Right renal cortex interstitium (tissue), 3 donors: ENCODE results near the gene ATP6V1E1. TPM values are rescaled to one million over a fixed set of nuclear protein-coding genes. Genes with fewer than 3 reads are reported as not detected.

ENCODE experiments used
- DNase-seq, 3 donors: peaks; one replicate each; pipeline ENCODE4 v3.0.0-alpha.2; 2013; ENCODE audit warnings: low read depth in 3 of 3, low spot score in 2 of 3
- polyA plus RNA-seq, 3 donors: library from polyadenylated mRNA; unstranded; fragments of 120-200 nt; gene quantifications; one replicate each; pipeline ENCODE4 v1.2.1, GENCODE V29; 2013; ENCODE audit not compliant: insufficient read length in 3 of 3

The ATP6V1E1 gene
- polyA plus RNA-seq, 3 donors = 160 to 168 (median 164) TPM

DNA sequence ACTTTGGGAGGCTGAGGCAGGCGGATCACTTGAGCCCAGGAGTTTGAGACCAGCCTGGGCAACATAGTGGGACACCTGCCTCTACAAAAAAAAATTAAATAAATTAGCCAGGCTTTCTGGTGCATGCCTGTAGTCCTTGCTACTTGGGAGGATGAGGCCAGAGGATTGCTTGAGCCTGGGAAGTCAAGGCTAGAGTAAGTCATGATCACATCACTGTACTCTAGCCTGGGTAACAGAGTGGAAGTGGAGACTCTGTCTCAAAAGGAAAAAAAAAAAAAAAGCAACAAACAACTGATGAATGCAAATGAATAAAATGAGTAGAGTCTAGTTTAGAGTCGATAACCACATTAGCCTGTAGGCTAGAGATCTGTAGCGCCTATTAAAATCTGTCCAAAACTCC lies 6.1 kb upstream of the ATP6V1E1 start:
- no peak for DNase-seq

DNA sequence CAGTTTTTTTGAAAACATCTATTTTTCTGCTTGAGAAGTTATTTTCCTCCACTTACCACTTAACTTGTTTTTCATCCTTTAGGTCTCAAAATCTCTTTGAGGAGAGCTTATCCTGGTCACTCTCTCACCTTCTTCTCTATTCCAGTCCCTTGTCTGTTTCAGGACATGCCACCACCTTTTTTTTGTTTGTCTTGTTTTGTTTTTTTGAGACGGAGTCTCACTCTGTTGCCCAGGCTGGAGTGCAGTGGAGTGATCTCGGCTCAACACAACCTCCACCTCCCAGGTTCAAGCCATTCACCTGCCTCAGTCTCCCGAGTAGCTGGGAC lies 5.4 kb upstream of the ATP6V1E1 start:
- no peak for DNase-seq

DNA sequence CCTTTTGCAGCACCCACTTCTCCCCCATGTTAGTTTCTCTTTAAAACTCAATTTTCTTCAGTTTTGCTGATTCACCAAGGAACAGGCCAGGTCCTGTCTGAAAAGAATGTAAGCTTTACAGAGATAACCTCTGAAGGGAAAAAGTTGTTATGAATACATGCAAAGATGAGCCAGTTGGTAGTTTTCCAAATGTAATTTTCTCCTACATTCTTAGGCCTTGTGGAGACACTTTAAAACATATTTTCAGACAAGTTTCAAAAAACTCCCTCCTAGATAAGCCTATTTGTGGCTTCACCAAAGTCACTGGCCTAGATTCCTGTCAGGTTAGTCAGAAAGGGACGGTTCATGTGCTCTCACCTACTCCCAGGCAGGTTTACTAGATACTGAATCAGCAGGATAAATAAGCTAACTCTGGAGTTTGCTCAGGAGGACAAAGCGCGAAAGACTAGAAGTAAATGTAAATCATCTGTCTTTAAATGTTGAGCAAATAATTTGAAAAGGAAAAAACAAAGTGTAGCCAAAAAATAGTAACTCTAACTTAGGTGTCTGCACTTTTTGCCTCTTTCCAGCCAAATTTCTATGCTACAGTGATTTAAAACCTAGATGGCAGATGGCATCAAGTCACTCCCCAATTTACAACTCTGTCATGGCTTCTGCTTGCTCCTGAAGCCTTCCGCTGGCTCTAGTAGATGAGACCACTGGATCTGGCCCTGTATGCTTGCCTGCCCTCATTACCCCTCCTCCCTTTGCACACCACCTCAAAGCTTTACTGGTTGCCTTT lies 4.9 kb upstream of the ATP6V1E1 start:
- no peak for DNase-seq

- no peak for DNase-seq
Observed at GRCh38 chr22:17631076-17631565, 2.6 kb upstream of the ATP6V1E1 start.

GRCh38 chr22:17629641-17630040 lies 1.1 kb upstream of the ATP6V1E1 start:
- no peak for DNase-seq

DNA sequence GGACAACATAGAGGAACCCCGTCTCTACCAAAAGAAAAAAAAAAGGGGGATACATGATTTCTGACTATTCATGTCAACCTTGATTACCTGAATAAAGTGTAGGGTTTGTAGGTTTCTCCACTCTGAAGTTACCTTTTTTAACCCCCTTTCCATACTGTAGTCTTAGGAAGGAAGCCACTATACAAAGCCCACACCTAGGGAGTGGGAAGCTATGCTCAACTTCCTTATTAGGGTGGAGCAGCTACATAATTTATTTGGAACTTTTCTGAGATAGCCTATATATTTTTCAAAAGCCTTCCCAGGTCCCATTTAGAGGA lies 582 bp upstream of the ATP6V1E1 start:
- DNase-seq = no peak

- DNase-seq = no peak
Observed at GRCh38 chr22:17627961-17628405, 566 bp downstream of the ATP6V1E1 start.

DNA sequence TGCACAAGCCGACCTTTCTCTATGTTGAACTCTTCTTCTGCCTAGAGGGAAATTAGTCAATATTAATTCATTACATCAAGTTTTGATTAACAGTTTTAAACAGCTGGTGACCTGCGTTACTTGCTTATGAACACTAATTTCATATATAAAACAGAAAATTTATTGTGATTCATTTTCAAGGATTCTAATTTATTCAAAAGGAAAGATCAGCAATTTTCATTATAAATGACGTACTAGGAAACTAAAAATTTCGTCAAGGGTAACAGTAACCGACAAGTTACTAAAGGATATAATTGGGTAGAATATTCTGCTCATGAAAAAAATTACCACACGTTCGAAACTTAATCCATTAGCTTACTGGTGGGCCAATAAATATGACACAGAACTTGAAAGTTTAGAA lies 15.3 kb downstream of the ATP6V1E1 start:
- DNase-seq = no peak

DNA sequence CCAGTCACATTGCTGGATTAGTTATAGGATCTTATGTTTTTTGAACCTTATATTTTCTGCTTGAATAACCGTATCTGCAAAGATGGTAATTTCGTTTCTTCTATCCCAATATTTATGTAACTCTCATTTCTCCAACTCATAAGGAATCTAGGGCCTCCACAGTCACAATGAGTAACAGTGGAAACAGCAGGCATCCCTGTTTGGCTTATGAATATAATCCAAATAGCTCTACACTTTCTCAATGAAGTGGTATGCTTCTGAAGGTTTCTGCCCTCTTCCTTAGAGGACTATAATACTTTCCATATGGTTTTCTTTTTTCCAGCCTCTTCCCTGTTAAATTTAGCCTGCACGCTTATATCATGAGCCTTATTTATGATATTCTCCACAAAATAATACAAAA lies 16.5 kb downstream of the ATP6V1E1 start:
- DNase-seq = no peak

- no peak for DNase-seq
Observed at GRCh38 chr22:17607891-17608521, 20.5 kb downstream of the ATP6V1E1 start.

DNA sequence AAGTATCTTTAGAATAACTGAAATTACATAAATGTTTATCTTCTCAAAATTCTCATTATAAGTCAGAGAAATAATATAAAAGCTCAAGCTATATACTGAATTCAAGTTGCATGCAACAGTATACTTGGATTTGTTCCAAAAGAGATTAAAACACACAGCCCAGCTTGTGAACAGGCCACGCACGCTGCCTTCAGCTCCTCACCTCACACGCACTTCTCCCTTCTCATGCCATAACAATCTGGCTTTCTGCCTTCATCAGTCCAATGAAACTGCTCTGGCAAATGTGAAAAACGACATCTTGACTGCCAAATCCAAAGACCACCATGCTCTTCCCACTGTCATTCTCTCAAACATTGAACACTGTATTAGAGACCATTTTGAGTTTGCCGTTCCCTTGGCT lies 22.1 kb downstream of the ATP6V1E1 start:
- no peak for DNase-seq

DNA sequence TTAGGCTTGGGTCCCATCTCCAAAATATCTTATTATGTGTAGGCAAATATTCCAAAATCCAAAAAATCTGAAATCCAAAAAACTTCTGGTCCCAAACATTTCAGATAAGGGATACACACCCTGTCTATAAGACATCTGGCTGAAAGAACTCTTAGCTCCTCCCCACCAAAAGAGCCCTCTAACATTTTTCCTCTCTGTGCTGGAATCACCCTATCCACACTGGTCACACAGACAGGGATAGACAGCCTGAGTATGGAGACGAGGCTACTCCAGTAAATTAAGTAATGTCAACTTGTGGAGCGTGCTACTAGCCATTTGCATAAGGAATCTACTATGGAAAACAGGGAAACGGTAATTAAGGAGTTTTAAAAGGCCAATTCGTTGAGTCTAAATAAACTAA lies 24.9 kb downstream of the ATP6V1E1 start:
- no peak for DNase-seq

DNA sequence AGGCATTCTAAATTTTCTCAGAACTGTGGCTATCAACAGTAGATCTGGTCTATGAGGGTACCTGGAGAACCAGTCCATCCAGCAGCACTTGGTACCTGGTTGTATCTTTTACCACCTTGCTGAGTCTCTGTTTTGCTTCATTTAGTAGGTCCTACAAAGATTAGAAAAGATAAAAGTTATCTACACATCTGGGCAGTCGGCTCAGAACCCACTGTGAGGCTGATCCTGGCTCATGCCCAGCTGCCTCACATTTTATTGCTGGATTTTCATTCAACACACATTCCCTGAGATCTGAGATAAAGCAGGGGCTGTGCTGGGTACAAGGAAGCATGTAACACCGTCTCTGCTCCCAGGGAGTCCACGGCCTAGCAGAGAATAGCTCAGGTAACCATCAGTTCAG lies 27.5 kb downstream of the ATP6V1E1 start:
- DNase-seq = no peak

DNA sequence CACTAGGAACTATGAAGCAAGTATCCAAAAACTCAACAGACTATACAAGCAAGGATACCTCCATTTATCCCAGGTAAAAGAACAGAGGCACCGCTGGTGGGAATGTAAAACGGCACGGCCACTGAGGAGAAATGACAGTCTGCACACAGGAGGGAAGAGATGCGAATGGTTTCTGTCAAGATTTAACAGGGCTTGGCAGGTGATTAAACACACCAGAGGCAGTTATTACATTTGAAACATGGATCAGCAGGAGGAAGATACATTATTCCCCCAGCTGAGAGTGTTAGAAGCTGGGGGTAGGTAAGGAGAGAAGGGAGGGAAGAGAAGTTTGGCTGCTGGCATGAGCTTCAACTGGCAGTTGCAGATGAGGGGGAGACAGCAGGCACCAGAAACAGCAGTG lies 30.2 kb downstream of the ATP6V1E1 start:
- no peak for DNase-seq

DNA sequence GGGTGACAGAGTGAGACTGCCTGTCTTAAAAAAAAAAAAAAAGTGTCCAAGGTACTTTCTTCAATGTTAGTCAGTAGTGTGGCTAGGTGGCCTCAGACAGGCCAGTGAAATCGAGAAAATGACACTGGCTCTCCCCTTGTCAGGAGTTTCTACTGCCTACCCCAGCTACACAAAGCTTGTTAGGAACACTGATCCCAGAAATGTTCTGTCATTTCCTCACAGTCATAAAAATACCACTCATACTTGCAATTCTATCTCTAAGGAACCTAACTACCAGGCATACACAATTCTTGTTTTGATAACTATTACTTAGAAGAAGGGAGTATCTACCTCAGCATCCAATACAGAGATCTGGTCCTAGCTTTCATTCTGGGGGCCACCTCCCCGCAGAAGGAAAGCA lies 31.3 kb downstream of the ATP6V1E1 start:
- DNase-seq = no peak

DNA sequence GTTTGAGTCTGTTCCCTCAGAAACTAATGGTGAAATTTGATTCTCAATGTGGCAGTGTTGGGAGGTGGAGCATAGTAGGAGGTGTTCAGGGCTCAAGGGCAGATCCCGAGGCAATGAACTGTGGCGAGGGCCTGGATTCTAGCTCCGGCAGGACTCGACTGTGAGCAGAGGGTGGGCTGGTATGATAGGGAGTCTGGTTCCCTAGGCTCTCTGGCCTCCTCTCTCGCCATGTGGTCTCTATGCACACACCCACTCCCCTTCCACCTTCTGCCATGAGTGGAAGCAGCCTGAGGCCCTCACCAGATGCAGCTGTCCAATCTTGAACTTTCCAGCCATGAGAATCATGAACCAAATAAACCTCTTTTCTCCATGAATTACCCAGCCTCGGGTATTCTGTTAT lies 32.3 kb downstream of the ATP6V1E1 start:
- no peak for DNase-seq

- no peak for DNase-seq
Observed at GRCh38 chr22:17592201-17592600, 36.3 kb downstream of the ATP6V1E1 start.

DNA sequence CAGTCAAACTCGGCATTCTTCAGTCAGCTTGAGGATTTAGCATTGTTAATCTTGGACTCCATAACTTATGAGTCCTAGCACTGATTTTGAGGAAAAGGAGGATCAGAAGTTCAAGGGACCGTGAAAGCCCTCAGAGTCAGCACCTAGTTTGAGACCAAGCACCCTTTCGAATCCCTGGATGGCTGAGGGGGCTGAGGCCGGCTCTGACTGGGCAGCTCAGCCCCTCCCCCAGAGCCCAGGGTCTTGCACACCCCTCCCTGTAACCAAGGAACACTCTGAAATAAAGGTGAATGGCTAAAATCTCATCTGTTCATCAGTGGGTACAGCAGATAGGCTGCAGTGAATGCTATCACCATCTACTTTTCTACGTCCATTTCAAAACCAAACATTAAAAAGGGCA lies 38.0 kb downstream of the ATP6V1E1 start:
- no peak for DNase-seq

GRCh38 chr22:17589810-17590375 lies 38.7 kb downstream of the ATP6V1E1 start:
- no peak for DNase-seq

DNA sequence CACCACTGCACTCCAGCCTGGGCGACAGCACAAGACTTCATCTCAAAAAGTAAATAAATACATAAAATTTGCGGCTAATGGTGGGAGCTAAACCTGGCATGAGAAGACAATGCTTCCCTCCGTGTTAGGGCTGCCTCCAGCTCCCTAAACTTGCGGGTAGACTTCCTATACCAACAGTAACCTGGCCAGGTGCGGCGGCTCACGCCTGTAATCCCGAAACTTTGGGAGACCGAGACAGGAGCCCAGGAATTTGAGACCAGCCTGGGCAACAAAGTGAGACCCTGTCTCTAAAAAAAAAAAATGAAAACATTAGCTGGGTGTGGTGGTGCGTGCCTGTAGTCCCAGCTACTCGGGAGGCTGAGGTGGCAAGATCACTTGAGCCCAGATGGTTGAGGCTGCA lies 39.9 kb downstream of the ATP6V1E1 start:
- DNase-seq = no peak

DNA sequence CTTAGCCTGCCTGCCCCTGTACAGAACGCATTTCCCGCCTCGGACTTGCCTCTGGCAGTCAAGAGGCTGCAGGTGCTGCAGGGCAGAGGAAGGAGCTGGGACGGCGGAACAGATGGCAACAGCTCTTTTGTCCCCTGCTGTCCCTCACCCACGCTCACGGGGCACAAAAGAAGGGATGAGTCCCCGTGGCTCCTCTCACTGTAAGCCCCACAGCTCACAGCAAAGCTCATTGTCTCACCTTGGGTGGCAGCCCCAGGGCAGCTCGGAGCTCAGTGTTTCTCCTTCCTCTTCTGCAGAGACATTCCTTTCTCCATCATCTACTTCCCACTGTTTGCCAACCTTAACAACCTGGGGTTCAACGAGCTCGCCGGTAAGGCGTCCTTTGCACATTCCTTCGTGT lies 40.9 kb downstream of the ATP6V1E1 start:
- DNase-seq = no peak

DNA sequence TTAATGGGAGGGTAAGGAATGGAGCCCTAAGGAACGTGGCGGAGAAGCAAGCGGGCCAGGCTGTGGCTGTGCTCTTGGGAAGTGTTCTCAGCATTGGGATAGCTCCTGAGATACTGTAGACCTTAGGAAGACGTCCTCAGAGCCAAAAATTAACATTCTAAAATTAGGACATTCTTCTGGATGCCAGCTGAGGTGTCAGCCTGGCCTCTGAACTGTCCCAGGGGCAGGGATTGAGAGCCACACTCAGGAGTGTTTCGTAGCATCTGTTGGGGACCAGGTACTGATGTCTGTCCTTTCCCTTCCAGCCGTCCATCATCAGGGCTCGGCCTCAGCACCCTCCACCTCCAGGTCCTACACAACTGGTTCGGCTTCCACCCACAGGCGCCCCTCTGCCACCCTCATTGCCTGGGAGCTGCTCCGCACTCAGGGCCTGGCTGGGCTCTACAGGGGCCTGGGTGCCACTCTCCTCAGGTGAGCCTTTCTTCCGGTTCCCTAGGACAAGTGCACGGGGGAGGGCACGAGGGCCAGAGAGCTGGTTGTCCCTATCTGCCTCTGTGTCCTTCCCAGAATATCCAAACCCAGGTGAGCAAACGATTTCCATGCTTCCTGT lies 41.6 kb downstream of the ATP6V1E1 start:
- no peak for DNase-seq
